Measurements from ENCODE around the gene GTF3A. TPM values are rescaled to one million over a fixed set of nuclear protein-coding genes. Genes with fewer than 3 reads are reported as not detected.

Gene GTF3A
- total RNA-seq, 4 donors from 2014 or later, result 82.5 to 93.1 (median 89.2) TPM

GRCh38 chr13:27481766-27482165 is 57.3 kb downstream of the GTF3A start:
- peak in 1 of 2 donors; percentile 79 for DNase-seq (ENCODE audit: low spot score in 2 of 2)
- Histone ChIP-seq H3K9me3 (no peaks in the 10 kb centered on the region), H3K4me3 (no peak overlapping the region), H3K4me1 (peaks cover 12% of the 10 kb centered on the region), H3K36me3 (no peaks in the 10 kb centered on the region), H3K27ac (no peak overlapping the region), H3K27me3 (peaks cover 5% of the 10 kb centered on the region)
- WGBS, result 25% methylated on average over 11 of the region's 11 CpGs
- TF ChIP-seq POLR2A (IDR thresholded peaks at IDR 0.05) (no peak), POLR2AphosphoS5 (IDR thresholded peaks at IDR 0.05) (no peak), CTCF (IDR thresholded peaks at IDR 0.05) (peak; percentile 20 to 45), EP300 (IDR thresholded peaks at IDR 0.05) (no peak)

GRCh38 chr13:27482983-27483382 is 58.6 kb downstream of the GTF3A start:
- H3K9me3 ChIP-seq, result no peaks in the 10 kb centered on the region
- TF ChIP-seq EP300 (IDR thresholded peaks at IDR 0.05) (no peak), CTCF (IDR thresholded peaks at IDR 0.05) (no peak), POLR2A (IDR thresholded peaks at IDR 0.05) (no peak)
- DNase-seq (ENCODE audit: low spot score in 2 of 2), result peak in 1 of 2 donors; percentile 43
- no peak overlapping the region for H3K4me3 ChIP-seq
- H3K36me3 ChIP-seq, result no peaks in the 10 kb centered on the region
- no peaks in the 10 kb centered on the region for H3K4me1 ChIP-seq
- WGBS, result 77% methylated on average over 7 of the region's 7 CpGs
- no peak overlapping the region for H3K27ac ChIP-seq
- peaks cover 5% of the 10 kb centered on the region for H3K27me3 ChIP-seq

GRCh38 chr13:27483421-27483820 is 59.0 kb downstream of the GTF3A start:
- TF ChIP-seq POLR2A (IDR thresholded peaks at IDR 0.05), result no peak
- no peak for TF ChIP-seq POLR2AphosphoS5 (IDR thresholded peaks at IDR 0.05)
- no peak for TF ChIP-seq EP300 (IDR thresholded peaks at IDR 0.05)
- no peak for TF ChIP-seq CTCF (IDR thresholded peaks at IDR 0.05)
- H3K9me3 ChIP-seq, result no peaks in the 10 kb centered on the region
- H3K4me1 ChIP-seq, result no peaks in the 10 kb centered on the region
- no peaks in the 10 kb centered on the region for H3K36me3 ChIP-seq
- 97% methylated on average over 11 of the region's 11 CpGs for WGBS
- H3K27me3 ChIP-seq, result peaks cover 5% of the 10 kb centered on the region
- peak in 1 of 2 donors; percentile 60 for DNase-seq (ENCODE audit: low spot score in 2 of 2)
- no peak overlapping the region for H3K4me3 ChIP-seq
- no peak overlapping the region for H3K27ac ChIP-seq

Other genes with a start within 250 kb of the GTF3A start
- 100 to 1,000 TPM; 337 to 951 (median 832) TPM for gene RPL21, start 173.1 kb upstream of the GTF3A start, total RNA-seq
- gene RASL11A, start 153.8 kb upstream of the GTF3A start, total RNA-seq, result 10 to 100 TPM in 3 of 4 donors, 1 to 10 TPM in 1; 7.9 to 17.5 (median 13.8) TPM
- gene MTIF3, start 25.9 kb downstream of the GTF3A start, total RNA-seq, result 10 to 100 TPM; 42.1 to 66.9 (median 48.0) TPM
- gene LNX2, start 195.9 kb downstream of the GTF3A start, total RNA-seq, result 10 to 100 TPM; 11.2 to 15.9 (median 13.6) TPM
- 100 to 1,000 TPM; 148 to 197 (median 177) TPM for gene POLR1D, start 197.3 kb downstream of the GTF3A start, total RNA-seq